ENCODE results near the gene TSHZ2.

Gene TSHZ2

DNA sequence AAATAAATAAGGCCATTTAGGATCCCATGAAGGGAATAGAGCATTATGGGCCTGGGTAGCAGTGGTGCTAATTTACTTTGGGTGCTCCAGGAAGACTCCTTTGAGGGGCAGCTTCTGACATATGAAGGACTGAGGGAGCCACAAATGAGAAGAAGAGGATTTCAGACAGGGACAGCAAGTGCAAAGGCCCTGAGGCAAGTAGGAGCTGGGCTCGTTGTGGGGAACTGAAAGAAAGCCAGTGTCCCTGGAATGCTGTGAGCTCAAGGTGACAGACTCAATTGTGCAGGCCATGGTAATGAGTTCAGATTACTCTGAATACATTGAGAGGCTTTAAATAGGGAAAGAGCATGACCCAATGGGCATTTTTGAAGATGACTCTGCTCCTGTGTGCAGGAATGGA, 307.6 kb downstream of the TSHZ2 start:
- no peak overlapping the region for H3K4me3 ChIP-seq (ENCODE audit: extremely low read depth, insufficient read depth, low read length, poor library complexity, severe bottlenecking)
- no peaks in the 10 kb centered on the region for H3K9me3 ChIP-seq (ENCODE audit: control insufficient read depth, low read length)
- no peak overlapping the region for H3K27ac ChIP-seq (ENCODE audit: low read depth, low read length, severe bottlenecking)
- H3K36me3 ChIP-seq (ENCODE audit: control insufficient read depth, insufficient read depth, low read length), result no peaks in the 10 kb centered on the region
- H3K4me1 ChIP-seq (ENCODE audit: control insufficient read depth, insufficient read depth, low read length, poor library complexity, severe bottlenecking), result no peaks in the 10 kb centered on the region
- 81 to 92% methylated on average over 1 of the region's 1 CpG for WGBS, 2 experiments (ENCODE audit: insufficient coverage in 2 of 2)

DNA sequence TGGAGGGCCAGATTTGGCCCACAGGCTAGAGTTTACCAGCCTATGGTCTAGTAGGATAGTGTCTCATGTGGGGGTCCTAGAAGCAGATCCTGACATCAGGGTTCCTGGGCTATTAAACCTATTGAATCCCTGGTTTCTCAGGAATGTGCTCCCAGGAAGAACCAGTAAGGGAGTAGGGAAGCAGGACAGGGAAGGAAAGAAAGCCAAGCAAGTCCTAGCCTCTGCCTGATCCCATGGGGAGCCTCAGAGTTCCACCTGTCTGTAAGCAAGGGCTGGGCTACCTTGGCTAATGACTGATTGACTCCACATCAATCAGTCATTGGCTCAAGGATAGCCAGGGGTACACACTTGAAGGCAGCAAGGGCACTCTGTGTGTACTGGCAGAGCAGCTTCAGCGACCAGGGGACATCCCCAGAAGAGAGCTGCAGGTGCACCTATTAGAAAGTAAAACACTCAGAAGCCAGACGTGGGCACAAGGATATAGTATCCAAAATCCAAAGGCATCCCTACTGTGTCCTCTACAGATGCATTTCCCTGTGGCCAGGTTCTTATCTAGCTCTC, 309.5 kb downstream of the TSHZ2 start:
- H3K9me3 ChIP-seq (ENCODE audit: control insufficient read depth, low read length), result no peaks in the 10 kb centered on the region
- H3K4me3 ChIP-seq (ENCODE audit: extremely low read depth, insufficient read depth, low read length, poor library complexity, severe bottlenecking), result no peak overlapping the region
- H3K4me1 ChIP-seq (ENCODE audit: control insufficient read depth, insufficient read depth, low read length, poor library complexity, severe bottlenecking), result no peaks in the 10 kb centered on the region
- H3K27ac ChIP-seq (ENCODE audit: low read depth, low read length, severe bottlenecking), result no peak overlapping the region
- H3K36me3 ChIP-seq (ENCODE audit: control insufficient read depth, insufficient read depth, low read length), result no peaks in the 10 kb centered on the region
- WGBS, 2 experiments (ENCODE audit: insufficient coverage in 2 of 2), result 0 to 33% methylated on average over 1 to 2 of the region's 2 CpGs

DNA sequence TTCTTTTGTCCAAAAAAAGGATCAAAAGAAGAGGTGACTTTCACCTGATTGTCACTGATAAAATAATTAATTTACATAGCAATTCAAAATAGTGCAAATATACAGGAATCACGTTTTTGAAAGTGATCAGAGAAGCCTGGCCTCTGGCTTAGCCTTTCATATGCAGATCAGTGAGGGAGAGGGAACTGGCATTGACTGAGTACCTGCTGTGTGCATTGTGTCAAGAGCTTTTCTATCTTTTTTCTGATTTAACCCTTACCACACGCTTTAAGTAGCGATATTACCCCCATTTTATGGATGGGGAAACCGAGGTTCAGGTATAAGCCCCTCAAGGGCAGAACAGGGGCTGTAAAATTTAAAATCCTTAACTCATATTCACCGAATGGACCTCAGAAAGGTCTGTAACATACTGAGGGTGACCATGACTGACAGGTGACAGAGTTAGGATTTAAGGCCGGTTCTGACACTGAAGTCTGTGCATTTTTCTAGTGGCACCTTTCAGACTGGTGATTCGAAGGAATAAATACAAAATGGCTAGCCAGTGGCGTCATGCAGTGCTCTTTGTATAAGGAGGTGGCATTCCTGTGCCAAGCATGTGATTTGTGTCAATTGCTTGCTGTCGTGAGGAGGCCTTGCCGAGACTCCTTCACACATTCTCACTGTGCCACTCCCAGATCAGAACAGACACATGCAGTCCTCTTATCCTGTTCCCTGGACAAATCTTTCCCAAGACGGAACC, 310.2 kb downstream of the TSHZ2 start:
- H3K4me3 ChIP-seq (ENCODE audit: extremely low read depth, insufficient read depth, low read length, poor library complexity, severe bottlenecking), result no peak overlapping the region
- H3K4me1 ChIP-seq (ENCODE audit: control insufficient read depth, insufficient read depth, low read length, poor library complexity, severe bottlenecking), result no peaks in the 10 kb centered on the region
- H3K36me3 ChIP-seq (ENCODE audit: control insufficient read depth, insufficient read depth, low read length), result no peaks in the 10 kb centered on the region
- WGBS, 2 experiments (ENCODE audit: insufficient coverage in 2 of 2), result 27 to 50% methylated on average over 5 to 6 of the region's 11 CpGs
- H3K9me3 ChIP-seq (ENCODE audit: control insufficient read depth, low read length), result no peaks in the 10 kb centered on the region
- no peak overlapping the region for H3K27ac ChIP-seq (ENCODE audit: low read depth, low read length, severe bottlenecking)

DNA sequence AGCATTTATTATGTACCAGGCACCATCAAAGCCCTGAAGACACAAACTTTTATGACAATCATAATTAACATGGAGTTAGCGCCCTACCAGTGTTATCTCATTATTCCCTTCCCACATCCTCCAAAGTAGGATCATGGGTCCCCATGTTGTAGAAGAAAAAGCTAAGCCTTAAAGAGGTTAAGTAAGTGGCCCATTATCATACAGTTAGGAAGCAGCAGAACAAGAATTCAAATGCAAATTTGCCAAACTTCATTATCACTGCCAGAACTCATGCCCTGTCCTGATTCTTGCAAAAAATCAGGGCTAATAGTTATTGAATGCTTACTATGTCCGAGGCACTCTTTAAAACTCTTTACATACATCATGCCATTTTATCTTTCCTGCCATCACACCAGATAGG, 310.9 kb downstream of the TSHZ2 start:
- no peak overlapping the region for H3K4me3 ChIP-seq (ENCODE audit: extremely low read depth, insufficient read depth, low read length, poor library complexity, severe bottlenecking)
- H3K9me3 ChIP-seq (ENCODE audit: control insufficient read depth, low read length), result no peaks in the 10 kb centered on the region
- 0 to 29% methylated on average over 1 of the region's 2 CpGs for WGBS, 2 experiments (ENCODE audit: insufficient coverage in 2 of 2)
- no peaks in the 10 kb centered on the region for H3K4me1 ChIP-seq (ENCODE audit: control insufficient read depth, insufficient read depth, low read length, poor library complexity, severe bottlenecking)
- no peak overlapping the region for H3K27ac ChIP-seq (ENCODE audit: low read depth, low read length, severe bottlenecking)
- H3K36me3 ChIP-seq (ENCODE audit: control insufficient read depth, insufficient read depth, low read length), result no peaks in the 10 kb centered on the region

DNA sequence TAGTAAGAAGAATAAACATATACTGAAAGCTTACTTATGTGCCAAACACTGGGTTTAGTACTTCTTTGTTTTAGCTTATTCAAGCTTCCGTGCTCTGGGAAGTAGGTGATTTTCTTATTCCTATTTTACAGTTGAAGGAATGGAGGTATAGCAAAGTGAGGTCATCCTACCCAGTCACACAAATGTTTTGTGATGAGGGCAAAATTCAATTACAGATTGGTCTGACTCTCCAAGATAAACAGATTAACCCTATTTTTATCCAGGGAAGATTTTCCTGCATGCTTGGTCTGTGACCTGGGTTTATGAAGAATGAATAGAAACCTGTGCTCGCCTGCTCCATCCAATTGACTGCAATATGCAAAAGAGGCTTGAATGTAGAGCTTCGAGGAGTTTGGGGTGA, 311.4 kb downstream of the TSHZ2 start:
- 55 to 72% methylated on average over 2 of the region's 3 CpGs for WGBS, 2 experiments (ENCODE audit: insufficient coverage in 2 of 2)
- H3K4me3 ChIP-seq (ENCODE audit: extremely low read depth, insufficient read depth, low read length, poor library complexity, severe bottlenecking), result no peak overlapping the region
- no peaks in the 10 kb centered on the region for H3K36me3 ChIP-seq (ENCODE audit: control insufficient read depth, insufficient read depth, low read length)
- H3K4me1 ChIP-seq (ENCODE audit: control insufficient read depth, insufficient read depth, low read length, poor library complexity, severe bottlenecking), result no peaks in the 10 kb centered on the region
- no peak overlapping the region for H3K27ac ChIP-seq (ENCODE audit: low read depth, low read length, severe bottlenecking)
- H3K9me3 ChIP-seq (ENCODE audit: control insufficient read depth, low read length), result no peaks in the 10 kb centered on the region

DNA sequence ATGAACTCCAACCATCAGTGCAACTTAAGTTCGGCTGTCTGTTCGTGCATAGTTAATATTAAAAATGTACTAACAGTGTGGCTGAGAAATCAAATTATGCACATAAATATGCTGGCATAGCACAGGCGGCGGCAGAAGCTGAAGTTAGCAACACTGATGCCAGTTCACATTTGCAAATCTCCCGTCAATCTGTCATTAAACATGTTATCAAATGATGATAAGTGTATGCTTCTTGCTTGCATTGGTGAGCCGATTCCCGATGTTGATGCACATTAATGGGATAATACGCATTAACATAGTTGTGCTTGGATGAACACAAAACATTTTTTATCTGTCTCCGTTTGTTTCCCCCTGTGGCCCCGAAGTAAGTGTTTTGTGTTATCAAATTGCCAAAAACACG, 312.1 kb downstream of the TSHZ2 start:
- no peaks in the 10 kb centered on the region for H3K4me1 ChIP-seq (ENCODE audit: control insufficient read depth, insufficient read depth, low read length, poor library complexity, severe bottlenecking)

DNA sequence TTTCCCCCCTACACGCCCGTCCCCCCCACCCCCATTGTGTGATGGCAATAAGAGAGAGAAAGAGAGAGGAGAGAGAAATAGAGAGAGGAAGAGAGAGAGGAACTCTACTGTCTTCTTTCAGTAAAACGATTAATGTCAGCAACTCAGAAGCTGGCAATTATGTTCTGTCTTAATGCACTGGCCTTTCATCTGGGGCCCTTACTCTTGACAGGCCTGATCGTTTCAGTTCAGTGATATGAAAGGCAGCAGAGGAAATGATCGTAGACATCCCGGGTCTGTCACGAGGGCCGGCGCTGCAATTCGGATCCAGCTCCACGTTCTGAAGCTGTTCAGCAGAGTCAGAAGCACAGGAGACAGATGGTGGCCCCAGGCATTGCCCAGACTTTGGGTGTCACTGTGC, 312.5 kb downstream of the TSHZ2 start:
- no peak overlapping the region for H3K27ac ChIP-seq (ENCODE audit: low read depth, low read length, severe bottlenecking)
- no peaks in the 10 kb centered on the region for H3K36me3 ChIP-seq (ENCODE audit: control insufficient read depth, insufficient read depth, low read length)
- H3K9me3 ChIP-seq (ENCODE audit: control insufficient read depth, low read length), result no peaks in the 10 kb centered on the region
- no peaks in the 10 kb centered on the region for H3K4me1 ChIP-seq (ENCODE audit: control insufficient read depth, insufficient read depth, low read length, poor library complexity, severe bottlenecking)
- no peak overlapping the region for H3K4me3 ChIP-seq (ENCODE audit: extremely low read depth, insufficient read depth, low read length, poor library complexity, severe bottlenecking)
- WGBS, 2 experiments (ENCODE audit: insufficient coverage in 2 of 2), result 76 to 88% methylated on average over 9 of the region's 11 CpGs

More for the DNA sequence above, 312.1 kb downstream of the TSHZ2 start:
- Histone ChIP-seq H3K4me3 (ENCODE audit: extremely low read depth, insufficient read depth, low read length, poor library complexity, severe bottlenecking) (no peak overlapping the region), H3K27ac (ENCODE audit: low read depth, low read length, severe bottlenecking) (no peak overlapping the region), H3K9me3 (ENCODE audit: control insufficient read depth, low read length) (no peaks in the 10 kb centered on the region), H3K36me3 (ENCODE audit: control insufficient read depth, insufficient read depth, low read length) (no peaks in the 10 kb centered on the region)
- 94 to 100% methylated on average over 5 to 7 of the region's 11 CpGs for WGBS, 2 experiments (ENCODE audit: insufficient coverage in 2 of 2)

DNA sequence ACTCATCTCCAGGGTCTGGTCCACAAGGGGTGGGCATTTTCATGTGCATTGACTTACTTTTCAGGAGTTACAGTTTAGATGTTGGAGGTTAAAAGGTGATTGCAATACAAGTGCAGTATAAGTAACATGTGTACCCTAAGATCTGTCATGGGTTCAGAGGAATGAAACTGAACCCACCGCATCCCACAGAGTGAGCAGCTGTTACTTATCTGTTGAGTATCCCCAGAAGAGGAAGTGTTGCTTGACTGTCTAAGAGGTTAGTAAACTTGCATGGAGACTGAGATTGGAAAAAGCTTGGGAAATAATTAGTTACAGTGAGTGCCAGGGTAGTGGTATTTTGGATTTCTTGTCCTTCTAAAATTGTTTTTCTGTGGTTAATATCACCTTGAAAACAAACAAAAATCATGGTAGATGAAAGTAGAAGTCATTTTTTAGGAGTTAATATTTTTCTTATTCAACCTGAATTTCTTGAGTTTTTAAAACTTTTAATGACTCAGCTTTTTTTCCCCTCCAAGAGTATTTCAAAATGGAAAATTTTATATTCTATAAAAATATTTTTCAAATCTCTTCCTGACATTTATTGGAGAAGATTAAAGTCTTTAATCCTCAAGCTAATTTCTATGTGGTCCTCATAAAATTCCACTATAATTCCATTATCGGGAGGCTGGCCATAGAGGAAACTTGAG, 315.3 kb downstream of the TSHZ2 start:
- H3K27ac ChIP-seq (ENCODE audit: low read depth, low read length, severe bottlenecking), result no peak overlapping the region
- no peaks in the 10 kb centered on the region for H3K4me1 ChIP-seq (ENCODE audit: control insufficient read depth, insufficient read depth, low read length, poor library complexity, severe bottlenecking)
- H3K9me3 ChIP-seq (ENCODE audit: control insufficient read depth, low read length), result no peaks in the 10 kb centered on the region
- H3K36me3 ChIP-seq (ENCODE audit: control insufficient read depth, insufficient read depth, low read length), result no peaks in the 10 kb centered on the region
- WGBS, 2 experiments (ENCODE audit: insufficient coverage in 2 of 2), result 91 to 100% methylated on average over 1 of the region's 2 CpGs
- no peak overlapping the region for H3K4me3 ChIP-seq (ENCODE audit: extremely low read depth, insufficient read depth, low read length, poor library complexity, severe bottlenecking)

DNA sequence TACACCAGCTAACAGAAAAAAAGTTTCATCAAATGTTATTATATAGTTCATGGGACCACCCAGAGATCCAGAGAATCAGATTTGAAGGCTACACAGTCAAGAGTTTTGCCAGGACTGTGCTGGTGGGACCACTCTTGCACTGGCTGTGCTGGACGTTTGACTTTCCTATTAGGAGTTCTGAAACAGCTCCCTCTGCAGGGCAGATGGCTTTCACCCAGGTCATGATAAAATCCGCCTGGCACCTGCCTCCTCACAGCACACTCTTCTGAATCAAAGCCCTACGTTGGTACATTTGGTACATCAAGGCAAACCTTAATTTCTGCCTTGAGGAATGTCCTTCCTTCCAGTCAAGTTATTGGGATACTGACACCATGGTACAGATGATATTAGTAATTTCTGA, 319.4 kb downstream of the TSHZ2 start:
- no peaks in the 10 kb centered on the region for H3K36me3 ChIP-seq (ENCODE audit: control insufficient read depth, insufficient read depth, low read length)
- H3K4me1 ChIP-seq (ENCODE audit: control insufficient read depth, insufficient read depth, low read length, poor library complexity, severe bottlenecking), result no peaks in the 10 kb centered on the region
- H3K4me3 ChIP-seq (ENCODE audit: extremely low read depth, insufficient read depth, low read length, poor library complexity, severe bottlenecking), result no peak overlapping the region
- 22 to 46% methylated on average over 1 to 3 of the region's 3 CpGs for WGBS, 2 experiments (ENCODE audit: insufficient coverage in 2 of 2)
- H3K9me3 ChIP-seq (ENCODE audit: control insufficient read depth, low read length), result no peaks in the 10 kb centered on the region
- H3K27ac ChIP-seq (ENCODE audit: low read depth, low read length, severe bottlenecking), result no peak overlapping the region

DNA sequence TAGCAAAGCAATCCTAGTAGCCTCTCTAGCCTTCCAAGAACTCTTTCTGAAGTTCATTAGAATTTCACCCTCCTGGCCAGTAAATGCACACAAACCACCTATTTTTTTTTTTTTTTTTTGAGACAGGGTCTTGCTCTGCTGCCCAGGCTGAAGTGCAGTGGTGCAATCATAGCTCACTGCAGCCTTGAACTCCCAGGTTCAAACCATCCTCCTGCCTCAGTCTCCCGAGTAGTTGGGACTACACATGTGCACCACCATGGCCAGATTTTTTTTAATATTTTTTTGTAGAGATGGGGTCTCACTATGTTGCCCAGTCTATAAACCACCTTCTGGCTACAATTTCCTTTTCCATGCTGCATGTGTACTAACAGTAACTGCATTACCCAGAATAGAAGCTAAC, 320.2 kb downstream of the TSHZ2 start:
- Histone ChIP-seq H3K9me3 (ENCODE audit: control insufficient read depth, low read length) (no peaks in the 10 kb centered on the region), H3K4me3 (ENCODE audit: extremely low read depth, insufficient read depth, low read length, poor library complexity, severe bottlenecking) (no peak overlapping the region), H3K36me3 (ENCODE audit: control insufficient read depth, insufficient read depth, low read length) (no peaks in the 10 kb centered on the region), H3K27ac (ENCODE audit: low read depth, low read length, severe bottlenecking) (no peak overlapping the region), H3K4me1 (ENCODE audit: control insufficient read depth, insufficient read depth, low read length, poor library complexity, severe bottlenecking) (no peaks in the 10 kb centered on the region)
- no CpG with 5 or more reads among the region's 1 CpG for WGBS, 2 experiments (ENCODE audit: insufficient coverage in 2 of 2)

DNA sequence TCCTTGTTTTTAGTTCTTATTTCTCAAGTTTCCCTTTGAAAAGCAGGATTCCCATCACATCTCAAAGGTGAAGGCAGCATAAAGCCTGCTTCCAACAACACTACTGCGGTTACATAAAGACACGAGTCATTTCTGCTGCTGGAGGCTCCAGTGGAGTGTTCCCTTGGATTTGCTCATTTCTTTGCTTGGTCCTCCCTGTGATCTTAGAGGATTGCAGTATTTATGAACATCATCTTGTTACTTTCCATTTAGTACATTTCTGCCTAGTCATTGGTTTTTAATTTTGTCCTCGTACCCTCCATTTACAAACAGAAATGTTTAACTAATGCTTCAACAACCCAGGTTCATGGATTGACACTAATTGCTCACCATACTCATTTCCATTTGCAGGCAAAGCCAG, 322.6 kb downstream of the TSHZ2 start:
- H3K4me1 ChIP-seq (ENCODE audit: control insufficient read depth, insufficient read depth, low read length, poor library complexity, severe bottlenecking), result no peaks in the 10 kb centered on the region
- no peak overlapping the region for H3K4me3 ChIP-seq (ENCODE audit: extremely low read depth, insufficient read depth, low read length, poor library complexity, severe bottlenecking)
- H3K36me3 ChIP-seq (ENCODE audit: control insufficient read depth, insufficient read depth, low read length), result no peaks in the 10 kb centered on the region
- 92 to 100% methylated on average over 1 to 2 of the region's 3 CpGs for WGBS, 2 experiments (ENCODE audit: insufficient coverage in 2 of 2)
- no peaks in the 10 kb centered on the region for H3K9me3 ChIP-seq (ENCODE audit: control insufficient read depth, low read length)
- no peak overlapping the region for H3K27ac ChIP-seq (ENCODE audit: low read depth, low read length, severe bottlenecking)
